Endodermal cell (in vitro differentiated cells): ENCODE results near the gene ZHX3. TPM values are rescaled to one million over a fixed set of nuclear protein-coding genes. Genes with fewer than 3 reads are reported as not detected.

Experiments used
- DNase-seq: peaks from one replicate; pipeline ENCODE4 v3.0.0-alpha.2; 2017
- H3K27ac ChIP-seq: 2 replicates; pipeline ENCODE4 v1.5.1; 2013; ENCODE audit warnings: mild to moderate bottlenecking, low read depth, low read length, moderate library complexity
- H3K27me3 ChIP-seq: 2 replicates; pipeline ENCODE4 v1.6.1; 2013; ENCODE audit warnings: mild to moderate bottlenecking, low read length, moderate library complexity; ENCODE audit not compliant: insufficient read depth, control insufficient read depth, poor library complexity, severe bottlenecking
- H3K36me3 ChIP-seq: 2 replicates; pipeline ENCODE4 v1.7.0; 2013; ENCODE audit warnings: mild to moderate bottlenecking, low read length, moderate library complexity; ENCODE audit not compliant: control insufficient read depth, insufficient read depth
- H3K4me1 ChIP-seq: one replicate; pipeline ENCODE4 v1.7.0; 2013; ENCODE audit warnings: low read length; ENCODE audit not compliant: control insufficient read depth, insufficient read depth
- H3K4me3 ChIP-seq: 2 replicates; pipeline ENCODE4 v1.5.1; 2013; ENCODE audit warnings: mild to moderate bottlenecking, low read length, moderate library complexity
- H3K9ac ChIP-seq: 2 replicates; pipeline ENCODE4 v1.6.1; 2013; ENCODE audit warnings: mild to moderate bottlenecking, low read length, moderate library complexity; ENCODE audit not compliant: poor library complexity, severe bottlenecking; ENCODE audit errors: extremely low read depth
- H3K9me3 ChIP-seq: 2 replicates; pipeline ENCODE4 v1.6.1; 2013; ENCODE audit warnings: mild to moderate bottlenecking, low read length, moderate library complexity; ENCODE audit not compliant: control insufficient read depth
- H3K27ac Mint-ChIP-seq: 2 replicates; pipeline ENCODE4 v1.8.0; 2020; ENCODE audit warnings: mixed read lengths
- H3K27me3 Mint-ChIP-seq: 2 replicates; pipeline ENCODE4 v1.8.0; 2021; ENCODE audit warnings: mild to moderate bottlenecking, mixed read lengths; ENCODE audit not compliant: insufficient read depth
- H3K36me3 Mint-ChIP-seq: 2 replicates; pipeline ENCODE4 v1.8.0; 2020; ENCODE audit warnings: low read depth, mixed read lengths
- H3K4me1 Mint-ChIP-seq: 2 replicates; pipeline ENCODE4 v1.8.0; 2020; ENCODE audit warnings: mixed read lengths
- H3K4me3 Mint-ChIP-seq: 2 replicates; pipeline ENCODE4 v1.8.0; 2020; ENCODE audit warnings: mild to moderate bottlenecking, moderate library complexity, mixed read lengths
- H3K9me3 Mint-ChIP-seq: 2 replicates; pipeline ENCODE4 v1.8.0; 2020; ENCODE audit warnings: mild to moderate bottlenecking, mixed read lengths
- CTCF ChIP-seq: fragments of 200-600 bp; sonication (generic); conservative IDR thresholded peaks from 2 replicates; pipeline ENCODE4 v1.5.0; 2021; ENCODE audit warnings: antibody characterized with exemption, mild to moderate bottlenecking
- WGBS, 2 experiments: methylation state at CpG; one replicate each; pipeline versions ENCODE4 v1.1.5 to v1.1.7; 2013; ENCODE audit warnings: missing lambda C conversion rate in 2 of 2, mixed read lengths in 1 of 2; ENCODE audit not compliant: insufficient coverage in 1 of 2, insufficient read length in 1 of 2; 5-methylcytosine and 5-hydroxymethylcytosine counted together
- total RNA-seq, 2 donors: library from RNA; stranded (reverse); fragmentation: NEBNext Ultra II Directional in 1 of 2; extraction: Animal tissue kit (Norgen Biotek cat#: 25700) in 1 of 2; gene quantifications; 2 replicates in 1 of 2; 3 replicates in 1 of 2; pipeline ENCODE4 v1.2.1, GENCODE V29; 2021

Gene ZHX3
- total RNA-seq, 2 donors from 2014 or later = 5.4 to 5.5 TPM

- no peak for TF ChIP-seq CTCF
- peak; percentile 19 for DNase-seq
- Mint-ChIP-seq H3K4me1 (peaks cover 14% of the 10 kb centered on the region), H3K27me3 (no peaks in the 10 kb centered on the region), H3K27ac (no peak overlapping the region), H3K36me3 (peaks cover 45% of the 10 kb centered on the region), H3K4me3 (no peak overlapping the region), H3K9me3 (no peaks in the 10 kb centered on the region)
- Histone ChIP-seq H3K4me3 (no peak overlapping the region), H3K9ac (no peak overlapping the region), H3K4me1 (peaks cover 15% of the 10 kb centered on the region), H3K27ac (no peak overlapping the region), H3K9me3 (no peaks in the 10 kb centered on the region), H3K36me3 (peaks cover 63% of the 10 kb centered on the region), H3K27me3 (no peaks in the 10 kb centered on the region)
- 95 to 96% methylated on average over 7 of the region's 7 CpGs for WGBS, 2 experiments
These were observed 141.7 kb downstream of the ZHX3 start for GRCh38 chr20:41175727-41176330.

GRCh38 chr20:41175201-41175651, 142.3 kb downstream of the ZHX3 start:
- peaks cover 14% of the 10 kb centered on the region for H3K4me1 Mint-ChIP-seq
- Histone ChIP-seq H3K27me3 (no peaks in the 10 kb centered on the region), H3K4me1 (peaks cover 15% of the 10 kb centered on the region), H3K9me3 (no peaks in the 10 kb centered on the region), H3K9ac (no peak overlapping the region), H3K36me3 (peaks cover 69% of the 10 kb centered on the region), H3K4me3 (no peak overlapping the region), H3K27ac (no peak overlapping the region)
- DNase-seq = peak; percentile 27
- H3K36me3 Mint-ChIP-seq = peaks cover 51% of the 10 kb centered on the region
- TF ChIP-seq CTCF = no peak
- H3K27me3 Mint-ChIP-seq = no peaks in the 10 kb centered on the region
- no peak overlapping the region for H3K4me3 Mint-ChIP-seq
- 94 to 99% methylated on average over 4 of the region's 4 CpGs for WGBS, 2 experiments
- peak overlapping the region; percentile 33 for H3K27ac Mint-ChIP-seq
- no peaks in the 10 kb centered on the region for H3K9me3 Mint-ChIP-seq

- Histone ChIP-seq H3K9ac (no peak overlapping the region), H3K27ac (no peak overlapping the region), H3K4me3 (no peak overlapping the region), H3K9me3 (no peaks in the 10 kb centered on the region), H3K4me1 (peaks cover 15% of the 10 kb centered on the region), H3K27me3 (no peaks in the 10 kb centered on the region), H3K36me3 (peaks cover 74% of the 10 kb centered on the region)
- DNase-seq = peak; percentile 42
- Mint-ChIP-seq H3K4me1 (peaks cover 14% of the 10 kb centered on the region), H3K9me3 (no peaks in the 10 kb centered on the region), H3K4me3 (no peak overlapping the region), H3K36me3 (peaks cover 55% of the 10 kb centered on the region), H3K27ac (peak overlapping the region; percentile 33), H3K27me3 (no peaks in the 10 kb centered on the region)
- TF ChIP-seq CTCF = no peak
- 96 to 100% methylated on average over 1 to 2 of the region's 2 CpGs for WGBS, 2 experiments
These were observed 142.7 kb downstream of the ZHX3 start for GRCh38 chr20:41174782-41175181.
